ENCODE data around the gene FBXO24. TPM values are rescaled to one million over a fixed set of nuclear protein-coding genes. Genes with fewer than 3 reads are reported as not detected.
"Not testable (repeated sequence)": the region's sequence is repeated elsewhere in the genome, so short reads cannot be mapped to it uniquely, and the experiment has no call there.

Gene FBXO24
- total RNA-seq: under 1 TPM; 0.31 to 0.88 (median 0.63) TPM
- polyA plus RNA-seq: 1 to 10 TPM; 1.9 to 2.0 TPM

GRCh38 chr7:100586266-100587025 is at the start of gene FBXO24:
Gene FBXO24, plus strand, starts transcription at chr7:100586328. Its CDS starts 298 bp downstream, at chr7:100586626.
- Histone ChIP-seq H3K27me3 (no peaks in the 10 kb centered on the region), H3K27ac (peak within 1 kb of the TSS; percentile 98 to 100 (median 99)), H3K36me3 (peaks cover 0 to 7% (median 5%) of the 10 kb centered on the region in 3 donors), H3K9me3 (no peaks in the 10 kb centered on the region), H3K4me1 (peaks cover 19 to 26% (median 24%) of the 10 kb centered on the region in 3 donors), H3K4me3 (peak within 1 kb of the TSS; percentile 85 to 100 (median 98))
- intact Hi-C loops (cut with DNase I): no loop called here
- ATAC-seq: peak in 2 of 4 donors; percentile 77 to 91
- DNase-seq: peak; percentile 86 to 100 (median 100)
- FAIRE-seq: peak; percentile 98
- TF ChIP-seq CTCF (IDR thresholded peaks at IDR 0.05): no peak
- WGBS, 2 donors: 0% methylated on average over 49 to 53 of the region's 53 CpGs

GRCh38 chr7:100536695-100537094 is 49.4 kb upstream of the FBXO24 start:
- FAIRE-seq: not testable (repeated sequence)

GRCh38 chr7:100538348-100538653 is 47.8 kb upstream of the FBXO24 start:
- intact Hi-C loops (cut with DNase I): loop anchor here in 1 of 3 donors (10.0 kb wide), 1 partner anchor 54 kb away; the partner anchor contains the start of gene NYAP1
- peaks cover 17 to 23% (median 19%) of the 10 kb centered on the region in 3 donors for H3K4me1 ChIP-seq
- TF ChIP-seq CTCF (IDR thresholded peaks at IDR 0.05): no peak
- no peak for ATAC-seq
- DNase-seq: no peak
- H3K9me3 ChIP-seq: no peaks in the 10 kb centered on the region
- peak overlapping the region in 1 of 4 donors; percentile 21 for H3K4me3 ChIP-seq
- 4 to 7% methylated on average over 8 of the region's 8 CpGs for WGBS, 2 donors
- no peak for FAIRE-seq
- no peaks in the 10 kb centered on the region for H3K36me3 ChIP-seq
- no peaks in the 10 kb centered on the region for H3K27me3 ChIP-seq
- H3K27ac ChIP-seq: peak overlapping the region in 3 of 4 donors; percentile 41 to 72 (median 64)

More at GRCh38 chr7:100536695-100537094, 49.4 kb upstream of the FBXO24 start:
- H3K27me3 ChIP-seq, DNase-seq, H3K4me3 ChIP-seq, H3K27ac ChIP-seq, H3K36me3 ChIP-seq, H3K9me3 ChIP-seq, ATAC-seq: not testable (repeated sequence)
- intact Hi-C loops (cut with DNase I): loop anchor here in 1 of 3 donors (10.0 kb wide), 1 partner anchor 52 kb away; the partner anchor contains the start of gene NYAP1
- H3K4me1 ChIP-seq: peaks cover 13 to 19% (median 16%) of the 10 kb centered on the region in 3 donors
- WGBS, 2 donors: 82 to 85% methylated on average over 2 of the region's 2 CpGs

- 0% methylated on average over 58 to 60 of the region's 60 CpGs for whole genome bisulfite sequencing, 2 donors
- peak within 1 kb of the TSS; percentile 77 to 90 (median 87) for H3K27ac ChIP-seq
- peaks cover 23 to 28% (median 23%) of the 10 kb centered on the region in 3 donors for H3K4me1 ChIP-seq
- intact Hi-C loops (cut with DNase I): loop anchor here in 1 of 3 donors (10.0 kb wide), 1 partner anchor 54 kb away; the partner anchor contains the start of gene NYAP1
- ATAC-seq (peak; percentile 93 to 97 (median 94)), DNase-seq (peak; percentile 99 to 100 (median 100)), FAIRE-seq (peak; percentile 96)
- H3K4me3 ChIP-seq: peak within 1 kb of the TSS; percentile 66 to 76 (median 74)
- TF ChIP-seq CTCF (IDR thresholded peaks at IDR 0.05): no peak
- H3K36me3 ChIP-seq: no peaks in the 10 kb centered on the region
- no peaks in the 10 kb centered on the region for H3K9me3 ChIP-seq
- H3K27me3 ChIP-seq: no peaks in the 10 kb centered on the region
These were observed 47.3 kb upstream of the FBXO24 start, which contains the start of gene AGFG2 for GRCh38 chr7:100538654-100539435. Gene AGFG2, plus strand, starts transcription at chr7:100539203. Its CDS starts 144 bp downstream, at chr7:100539347.

All from pancreas (tissue), 10 donors.